NT2/D1 (cell line): ENCODE results near the gene MYO7B.

Experiments
- SUZ12 ChIP-seq: IDR thresholded peaks from 2 replicates; pipeline ENCODE4 v1.6.1; 2011; ENCODE audit not compliant: insufficient read length, insufficient read depth; ENCODE audit errors: extremely low read depth
- YY1 ChIP-seq: IDR thresholded peaks from 2 replicates; pipeline ENCODE4 v1.6.1; 2011; ENCODE audit not compliant: insufficient read length, insufficient read depth

DNA sequence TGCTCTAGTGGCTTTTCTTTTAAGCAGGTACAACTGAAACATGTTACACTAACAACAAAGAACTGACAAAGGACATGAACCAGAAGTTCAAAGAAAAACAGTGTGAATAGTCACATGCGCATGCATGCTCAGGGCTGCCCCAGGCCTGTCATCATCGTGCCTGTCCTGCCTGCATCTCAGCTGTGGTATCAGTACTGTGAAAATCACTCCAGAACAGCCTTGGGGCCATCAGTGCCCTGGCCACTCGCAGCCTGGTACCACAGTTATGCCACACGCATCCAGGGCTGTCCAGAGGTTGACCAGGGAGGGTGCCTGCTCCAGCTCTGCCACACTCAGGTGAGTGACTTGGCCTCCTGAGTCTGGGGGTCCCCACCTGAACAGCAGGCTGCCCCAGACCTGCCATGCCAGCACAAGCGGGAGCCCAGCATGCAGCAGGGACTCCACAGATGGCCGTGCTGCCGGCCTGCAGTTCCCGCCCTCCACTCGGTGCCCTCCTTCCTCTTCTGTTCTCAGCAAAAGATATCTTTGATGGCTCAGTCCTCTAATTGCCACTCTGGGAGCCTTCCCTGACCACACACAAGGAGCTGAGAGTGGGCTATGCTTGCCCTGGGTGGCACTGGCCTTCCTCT, 127.6 kb downstream of the MYO7B start:
- TF ChIP-seq YY1 (no peak), SUZ12 (no peak)
